ENCODE measurements around the gene TRNAU1AP. TPM values are rescaled to one million over a fixed set of nuclear protein-coding genes. Genes with fewer than 3 reads are reported as not detected.
"Not testable (repeated sequence)": the region's sequence is repeated elsewhere in the genome, so short reads cannot be mapped to it uniquely, and the experiment has no call there.

The TRNAU1AP gene
- polyA plus RNA-seq, 1 donor, result 20.3 TPM

DNA sequence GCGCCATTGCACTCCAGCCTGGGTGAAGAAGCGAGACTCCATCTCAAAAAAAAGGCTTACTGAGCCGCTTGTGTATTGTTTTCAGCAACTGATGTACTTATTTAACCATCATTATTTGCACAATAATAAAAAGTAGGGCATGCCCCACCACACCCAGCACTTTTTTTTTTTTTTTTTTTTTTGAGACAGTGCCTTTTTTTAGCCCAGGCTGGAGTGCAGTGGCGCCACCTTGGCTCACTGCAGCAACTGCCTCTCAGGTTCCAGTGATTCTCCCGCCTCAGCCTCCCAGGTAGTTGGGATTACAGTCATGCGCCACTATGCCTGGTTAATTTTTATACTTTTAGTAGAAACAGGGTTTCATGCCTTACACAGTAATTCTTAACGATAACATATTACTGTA is 12.2 kb upstream of the TRNAU1AP start:
- no CpG with 5 or more reads among the region's 7 CpGs for WGBS (ENCODE audit: insufficient coverage, low lambda C conversion rate)
- Histone ChIP-seq H3K4me3 (ENCODE audit: low read length) (no peak overlapping the region), H3K27me3 (ENCODE audit: control insufficient read depth, insufficient read depth, low read length) (no peaks in the 10 kb centered on the region), H3K27ac (ENCODE audit: low read length) (no peak overlapping the region), H3K36me3 (ENCODE audit: control insufficient read depth, insufficient read depth, low read length) (peaks cover 29% of the 10 kb centered on the region), H3K9me3 (ENCODE audit: control insufficient read depth, low read depth, low read length) (no peaks in the 10 kb centered on the region), H3K4me1 (ENCODE audit: control insufficient read depth, insufficient read depth, low read length) (no peaks in the 10 kb centered on the region)
- DNase-seq, result no peak

GRCh38 chr1:28541414-28542015 is 11.4 kb upstream of the TRNAU1AP start:
- H3K27ac ChIP-seq (ENCODE audit: low read length); H3K4me1 ChIP-seq (ENCODE audit: control insufficient read depth, insufficient read depth, low read length); H3K4me3 ChIP-seq (ENCODE audit: low read length); H3K27me3 ChIP-seq (ENCODE audit: control insufficient read depth, insufficient read depth, low read length); DNase-seq; H3K9me3 ChIP-seq (ENCODE audit: control insufficient read depth, low read depth, low read length): not testable (repeated sequence)
- H3K36me3 ChIP-seq (ENCODE audit: control insufficient read depth, insufficient read depth, low read length), result peaks cover 21% of the 10 kb centered on the region
- 89% methylated on average over 2 of the region's 8 CpGs for WGBS (ENCODE audit: insufficient coverage, low lambda C conversion rate)

DNA sequence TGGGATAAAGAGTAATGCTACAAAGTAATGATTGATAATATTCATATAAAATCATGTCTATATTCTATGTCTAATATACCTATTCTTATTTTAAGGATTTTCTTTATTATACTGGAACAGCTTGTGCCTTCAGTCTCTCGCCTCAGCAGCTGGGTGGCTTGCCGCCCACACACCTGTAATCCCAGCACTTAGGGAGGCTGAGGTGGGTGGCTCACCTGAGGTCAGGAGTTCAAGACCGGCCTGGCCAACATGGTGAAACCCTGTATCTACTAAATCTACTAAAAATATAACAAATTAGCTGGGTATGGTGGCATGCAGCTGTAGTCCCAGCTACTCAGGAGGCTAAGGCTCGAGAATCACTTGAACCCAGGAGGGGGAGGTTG is 7.6 kb upstream of the TRNAU1AP start:
- H3K4me3 ChIP-seq (ENCODE audit: low read length), result no peak overlapping the region
- H3K27ac ChIP-seq (ENCODE audit: low read length), result no peak overlapping the region
- H3K27me3 ChIP-seq (ENCODE audit: control insufficient read depth, insufficient read depth, low read length), result no peaks in the 10 kb centered on the region
- DNase-seq, result no peak
- WGBS (ENCODE audit: insufficient coverage, low lambda C conversion rate), result no CpG with 5 or more reads among the region's 4 CpGs
- no peaks in the 10 kb centered on the region for H3K4me1 ChIP-seq (ENCODE audit: control insufficient read depth, insufficient read depth, low read length)
- H3K9me3 ChIP-seq (ENCODE audit: control insufficient read depth, low read depth, low read length), result no peaks in the 10 kb centered on the region
- H3K36me3 ChIP-seq (ENCODE audit: control insufficient read depth, insufficient read depth, low read length), result no peaks in the 10 kb centered on the region

DNA sequence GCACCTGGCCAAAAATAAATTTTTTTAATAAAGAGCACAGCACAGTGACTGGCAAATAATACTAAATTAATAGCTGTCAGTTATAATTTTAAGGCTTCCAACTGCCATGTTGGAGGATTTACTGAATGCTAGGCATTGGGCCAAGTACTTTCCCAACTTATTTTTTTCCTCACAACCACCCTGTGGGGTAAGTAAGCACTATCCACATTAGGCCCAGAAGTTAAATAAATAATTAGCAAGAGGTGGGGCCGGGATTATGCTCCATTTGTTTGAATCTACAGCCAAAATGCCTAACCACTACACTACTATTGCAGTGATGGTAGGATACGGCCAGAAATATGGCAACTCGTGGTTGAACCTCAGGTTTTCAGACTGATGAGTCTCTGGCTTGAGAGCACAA is 4.6 kb upstream of the TRNAU1AP start:
- no peak for DNase-seq
- H3K4me1 ChIP-seq (ENCODE audit: control insufficient read depth, insufficient read depth, low read length), result no peaks in the 10 kb centered on the region
- H3K27ac ChIP-seq (ENCODE audit: low read length), result no peak overlapping the region
- WGBS (ENCODE audit: insufficient coverage, low lambda C conversion rate), result no CpG with 5 or more reads among the region's 3 CpGs
- H3K9me3 ChIP-seq (ENCODE audit: control insufficient read depth, low read depth, low read length), result no peaks in the 10 kb centered on the region
- no peak overlapping the region for H3K4me3 ChIP-seq (ENCODE audit: low read length)
- H3K27me3 ChIP-seq (ENCODE audit: control insufficient read depth, insufficient read depth, low read length), result no peaks in the 10 kb centered on the region
- H3K36me3 ChIP-seq (ENCODE audit: control insufficient read depth, insufficient read depth, low read length), result no peaks in the 10 kb centered on the region

DNA sequence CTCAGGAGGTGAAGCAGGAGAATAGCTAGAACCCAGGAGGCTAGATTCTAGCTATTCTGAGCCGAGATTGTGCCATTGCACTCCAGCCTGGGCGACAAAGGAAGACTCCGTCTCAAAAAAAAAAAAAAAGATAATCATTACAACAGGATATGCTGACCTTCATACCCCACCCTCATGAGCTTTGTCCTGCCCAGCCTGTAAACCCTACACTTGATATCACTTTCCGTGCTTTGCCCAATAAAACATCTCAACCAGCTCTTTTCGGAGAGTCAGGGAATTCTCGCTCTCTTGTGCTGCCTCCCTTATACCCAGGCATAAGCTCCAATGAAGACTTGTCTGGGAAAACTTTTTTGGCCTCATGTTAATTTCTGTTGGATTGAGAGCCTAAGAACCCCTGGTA is 1.5 kb upstream of the TRNAU1AP start:
- no peaks in the 10 kb centered on the region for H3K9me3 ChIP-seq (ENCODE audit: control insufficient read depth, low read depth, low read length)
- no peak overlapping the region for H3K27ac ChIP-seq (ENCODE audit: low read length)
- no peaks in the 10 kb centered on the region for H3K4me1 ChIP-seq (ENCODE audit: control insufficient read depth, insufficient read depth, low read length)
- no CpG with 5 or more reads among the region's 6 CpGs for WGBS (ENCODE audit: insufficient coverage, low lambda C conversion rate)
- H3K27me3 ChIP-seq (ENCODE audit: control insufficient read depth, insufficient read depth, low read length), result no peaks in the 10 kb centered on the region
- H3K4me3 ChIP-seq (ENCODE audit: low read length), result no peak overlapping the region
- peaks cover 2% of the 10 kb centered on the region for H3K36me3 ChIP-seq (ENCODE audit: control insufficient read depth, insufficient read depth, low read length)
- DNase-seq, result peak; percentile 9 to 50

DNA sequence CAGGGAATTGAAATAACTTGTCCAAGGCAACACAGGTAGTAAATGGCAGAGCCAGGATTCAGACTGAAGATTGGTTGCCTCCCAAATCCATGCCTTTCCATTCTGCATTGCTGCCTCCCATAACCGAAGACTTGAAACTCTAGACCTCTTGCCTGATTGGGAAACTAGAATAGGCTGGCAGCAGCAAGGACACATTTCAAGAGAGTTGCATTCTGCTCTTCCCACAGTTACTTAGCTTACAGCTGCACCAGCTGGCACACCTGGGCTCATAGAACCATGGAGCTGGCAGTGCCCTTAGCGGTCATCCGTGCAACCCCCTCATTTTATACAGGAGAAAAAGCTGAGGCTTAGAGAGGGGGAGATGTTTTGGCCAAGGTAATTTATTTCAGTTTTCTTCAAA is 8.0 kb downstream of the TRNAU1AP start:
- no peak overlapping the region for H3K4me3 ChIP-seq (ENCODE audit: low read length)
- DNase-seq, result no peak
- WGBS (ENCODE audit: insufficient coverage, low lambda C conversion rate), result no CpG with 5 or more reads among the region's 3 CpGs
- H3K4me1 ChIP-seq (ENCODE audit: control insufficient read depth, insufficient read depth, low read length), result no peaks in the 10 kb centered on the region
- no peaks in the 10 kb centered on the region for H3K27me3 ChIP-seq (ENCODE audit: control insufficient read depth, insufficient read depth, low read length)
- H3K36me3 ChIP-seq (ENCODE audit: control insufficient read depth, insufficient read depth, low read length), result peaks cover 58% of the 10 kb centered on the region
- no peak overlapping the region for H3K27ac ChIP-seq (ENCODE audit: low read length)
- H3K9me3 ChIP-seq (ENCODE audit: control insufficient read depth, low read depth, low read length), result no peaks in the 10 kb centered on the region

DNA sequence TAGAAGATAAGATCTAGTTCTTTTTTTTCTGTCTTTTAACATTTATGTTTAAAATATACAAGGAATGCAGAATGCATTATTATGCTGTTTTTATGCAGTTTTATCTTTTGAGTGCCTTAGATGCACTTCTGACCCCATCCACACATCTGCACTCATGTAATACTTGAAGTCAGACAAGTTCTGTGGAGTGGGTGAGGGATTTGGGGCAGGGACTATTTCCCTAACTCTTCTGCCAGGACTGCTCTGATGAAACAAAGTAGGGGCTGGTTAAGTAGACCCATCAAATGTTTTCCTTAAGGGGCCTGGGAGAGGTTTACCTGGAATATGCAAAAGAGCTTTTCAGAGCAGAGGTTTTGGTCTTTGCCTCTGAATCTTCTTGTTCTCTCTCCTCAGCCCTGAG is 11.4 kb downstream of the TRNAU1AP start:
- Histone ChIP-seq H3K36me3 (ENCODE audit: control insufficient read depth, insufficient read depth, low read length) (peaks cover 69% of the 10 kb centered on the region), H3K4me1 (ENCODE audit: control insufficient read depth, insufficient read depth, low read length) (no peaks in the 10 kb centered on the region), H3K4me3 (ENCODE audit: low read length) (no peak overlapping the region), H3K27ac (ENCODE audit: low read length) (no peak overlapping the region), H3K9me3 (ENCODE audit: control insufficient read depth, low read depth, low read length) (no peaks in the 10 kb centered on the region), H3K27me3 (ENCODE audit: control insufficient read depth, insufficient read depth, low read length) (no peaks in the 10 kb centered on the region)
- DNase-seq, result no peak

GRCh38 chr1:28565040-28565439 is 12.2 kb downstream of the TRNAU1AP start:
- Histone ChIP-seq H3K27ac (ENCODE audit: low read length) (no peak overlapping the region), H3K27me3 (ENCODE audit: control insufficient read depth, insufficient read depth, low read length) (no peaks in the 10 kb centered on the region), H3K9me3 (ENCODE audit: control insufficient read depth, low read depth, low read length) (no peaks in the 10 kb centered on the region), H3K4me3 (ENCODE audit: low read length) (no peak overlapping the region), H3K4me1 (ENCODE audit: control insufficient read depth, insufficient read depth, low read length) (no peaks in the 10 kb centered on the region), H3K36me3 (ENCODE audit: control insufficient read depth, insufficient read depth, low read length) (peaks cover 64% of the 10 kb centered on the region)
- no CpG with 5 or more reads among the region's 7 CpGs for WGBS (ENCODE audit: insufficient coverage, low lambda C conversion rate)
- no peak for DNase-seq

GRCh38 chr1:28565726-28566125 is 12.8 kb downstream of the TRNAU1AP start:
- Histone ChIP-seq H3K27ac (ENCODE audit: low read length) (no peak overlapping the region), H3K27me3 (ENCODE audit: control insufficient read depth, insufficient read depth, low read length) (no peaks in the 10 kb centered on the region), H3K9me3 (ENCODE audit: control insufficient read depth, low read depth, low read length) (no peaks in the 10 kb centered on the region), H3K36me3 (ENCODE audit: control insufficient read depth, insufficient read depth, low read length) (peaks cover 64% of the 10 kb centered on the region), H3K4me3 (ENCODE audit: low read length) (no peak overlapping the region), H3K4me1 (ENCODE audit: control insufficient read depth, insufficient read depth, low read length) (no peaks in the 10 kb centered on the region)
- no peak for DNase-seq
- WGBS (ENCODE audit: insufficient coverage, low lambda C conversion rate), result no CpG with 5 or more reads among the region's 6 CpGs

GRCh38 chr1:28566931-28567330 is 14.0 kb downstream of the TRNAU1AP start:
- Histone ChIP-seq H3K36me3 (ENCODE audit: control insufficient read depth, insufficient read depth, low read length) (peaks cover 65% of the 10 kb centered on the region), H3K27ac (ENCODE audit: low read length) (no peak overlapping the region), H3K27me3 (ENCODE audit: control insufficient read depth, insufficient read depth, low read length) (no peaks in the 10 kb centered on the region), H3K4me3 (ENCODE audit: low read length) (no peak overlapping the region), H3K9me3 (ENCODE audit: control insufficient read depth, low read depth, low read length) (no peaks in the 10 kb centered on the region), H3K4me1 (ENCODE audit: control insufficient read depth, insufficient read depth, low read length) (no peaks in the 10 kb centered on the region)
- no CpG with 5 or more reads among the region's 2 CpGs for WGBS (ENCODE audit: insufficient coverage, low lambda C conversion rate)
- DNase-seq, result no peak

GRCh38 chr1:28571911-28572310 is 19.0 kb downstream of the TRNAU1AP start:
- Histone ChIP-seq H3K4me3 (ENCODE audit: low read length) (no peak overlapping the region), H3K36me3 (ENCODE audit: control insufficient read depth, insufficient read depth, low read length) (peaks cover 47% of the 10 kb centered on the region), H3K9me3 (ENCODE audit: control insufficient read depth, low read depth, low read length) (no peaks in the 10 kb centered on the region), H3K4me1 (ENCODE audit: control insufficient read depth, insufficient read depth, low read length) (no peaks in the 10 kb centered on the region), H3K27me3 (ENCODE audit: control insufficient read depth, insufficient read depth, low read length) (no peaks in the 10 kb centered on the region), H3K27ac (ENCODE audit: low read length) (no peak overlapping the region)
- 100% methylated on average over 1 of the region's 4 CpGs for WGBS (ENCODE audit: insufficient coverage, low lambda C conversion rate)
- DNase-seq, result no peak

Measured in large intestine (tissue), 3 donors.